Measurements from ENCODE around the gene CCDC157. TPM values are rescaled to one million over a fixed set of nuclear protein-coding genes. Genes with fewer than 3 reads are reported as not detected.
"Not testable (repeated sequence)": the region's sequence is repeated elsewhere in the genome, so short reads cannot be mapped to it uniquely, and the experiment has no call there.

CCDC157 gene
- total RNA-seq, 2 experiments from 2014 or later: 2.1 to 2.9 TPM

GRCh38 chr22:30338341-30338740 lies 18.5 kb upstream of the CCDC157 start:
- H3K27me3 Mint-ChIP-seq; H3K9me3 Mint-ChIP-seq; H3K4me3 Mint-ChIP-seq; DNase-seq; CTCF ChIA-PET; intact Hi-C loops (cut with micrococcal nuclease); POLR2A ChIA-PET: not testable (repeated sequence)
- H3K36me3 Mint-ChIP-seq: peaks cover 87% of the 10 kb centered on the region
- peak overlapping the region; percentile 38 for H3K27ac Mint-ChIP-seq
- H3K4me1 Mint-ChIP-seq (ENCODE audit: low read depth): peaks cover 30% of the 10 kb centered on the region

DNA sequence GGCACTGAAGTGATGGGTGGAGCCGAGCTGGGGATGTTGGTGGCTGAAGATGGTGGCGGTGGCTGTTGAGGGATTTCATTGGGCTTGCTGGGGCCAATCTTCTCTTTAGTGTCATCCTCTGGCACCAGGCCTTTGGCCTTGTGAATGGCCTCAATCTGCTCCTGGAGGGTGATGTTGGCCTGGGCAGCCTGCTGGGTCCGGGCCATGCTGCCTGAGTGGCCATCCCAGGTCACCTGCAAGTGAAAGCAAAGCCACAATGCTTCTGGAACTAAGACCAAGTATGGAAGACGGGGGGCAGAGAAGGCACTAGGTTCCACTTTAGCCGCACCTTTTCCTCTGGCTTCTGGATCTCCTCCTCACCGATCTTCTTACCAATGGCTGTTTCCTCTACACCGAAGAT lies 18.0 kb upstream of the CCDC157 start:
- Mint-ChIP-seq H3K4me1 (ENCODE audit: low read depth) (peaks cover 27% of the 10 kb centered on the region), H3K36me3 (peaks cover 89% of the 10 kb centered on the region), H3K27ac (no peak overlapping the region), H3K4me3 (no peak overlapping the region), H3K27me3 (no peaks in the 10 kb centered on the region), H3K9me3 (no peaks in the 10 kb centered on the region)
- ChIA-PET POLR2A (interaction anchor here (0.7 kb wide), 1 partner anchor 10 kb away, joined by 3 read pairs; no protein-coding TSS in a partner anchor), CTCF (no interaction called here)
- intact Hi-C loops (cut with micrococcal nuclease): no loop called here
- no peak for DNase-seq

DNA sequence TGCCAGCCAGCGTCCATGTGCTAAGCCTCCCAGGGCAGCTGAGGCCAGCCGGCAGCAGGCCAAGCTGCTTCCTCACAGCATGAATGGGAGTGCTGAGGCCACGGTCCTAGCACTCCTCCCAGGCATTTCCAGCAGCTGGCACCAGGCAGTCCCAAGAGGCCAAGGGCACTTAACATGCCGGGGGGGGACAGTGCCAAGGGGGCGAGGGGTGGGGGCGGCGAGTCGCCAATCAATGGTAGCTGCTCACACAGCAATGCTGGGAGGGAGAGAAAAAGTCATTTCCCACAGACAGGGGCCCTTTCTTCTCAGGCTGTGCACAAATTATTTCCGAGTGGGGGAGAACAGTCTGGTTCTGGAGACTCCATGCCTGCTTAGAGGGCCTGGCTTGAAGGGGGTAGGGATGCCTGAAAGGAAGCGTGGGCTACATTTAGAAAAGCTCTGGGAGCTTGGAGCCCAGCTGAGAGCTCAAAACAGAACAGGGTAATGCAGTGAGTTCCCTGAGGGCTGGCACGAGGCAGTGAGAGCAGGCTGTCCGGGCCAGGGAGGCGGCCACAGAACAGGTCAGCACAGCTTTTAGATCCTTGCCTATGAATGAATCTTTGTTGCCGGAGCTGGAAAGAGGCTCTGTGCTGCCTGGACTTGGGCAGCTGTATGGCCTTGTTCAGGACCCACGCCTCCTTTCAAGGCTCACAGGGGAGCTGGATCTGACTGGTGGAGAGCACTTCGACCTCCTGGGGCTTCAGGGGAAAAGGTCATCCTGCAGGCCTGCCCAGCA lies 15.7 kb upstream of the CCDC157 start:
- ChIA-PET POLR2A (interaction anchor here (0.7 to 1.1 kb wide), 2 partner anchors 16 to 44 kb away, joined by 3 read pairs; partner anchors contain the start of genes CCDC157 and SF3A1), CTCF (interaction anchor here (0.9 to 1.4 kb wide), 3 partner anchors 13 to 86 kb away, joined by 3 to 4 read pairs (median 3); no protein-coding TSS in a partner anchor)
- intact Hi-C loops (cut with micrococcal nuclease): no loop called here
- DNase-seq: no peak
- Mint-ChIP-seq H3K9me3 (no peaks in the 10 kb centered on the region), H3K4me3 (no peak overlapping the region), H3K36me3 (peaks cover 88% of the 10 kb centered on the region), H3K27me3 (no peaks in the 10 kb centered on the region), H3K27ac (peak overlapping the region; percentile 10), H3K4me1 (ENCODE audit: low read depth) (peaks cover 26% of the 10 kb centered on the region)

- H3K4me1 Mint-ChIP-seq (ENCODE audit: low read depth): peaks cover 58% of the 10 kb centered on the region
- no peaks in the 10 kb centered on the region for H3K27me3 Mint-ChIP-seq
- H3K4me3 Mint-ChIP-seq: peak overlapping the region; percentile 7
- ChIA-PET CTCF (interaction anchor here (1.1 to 2.1 kb wide), 2 partner anchors 43 to 57 kb away, joined by 5 to 10 read pairs; partner anchors contain the start of gene RNF215), POLR2A (interaction anchor here (1.0 to 1.6 kb wide), 6 partner anchors 10 to 247 kb away, joined by 3 to 7 read pairs (median 3); partner anchors contain the start of genes CCDC157, PES1, SF3A1 and TBC1D10A)
- intact Hi-C loops (cut with micrococcal nuclease): loop anchor here (1.0 to 5.0 kb wide), 3 partner anchors 9 to 522 kb away; no protein-coding TSS in a partner anchor
- H3K9me3 Mint-ChIP-seq: no peaks in the 10 kb centered on the region
- peaks cover 73% of the 10 kb centered on the region for H3K36me3 Mint-ChIP-seq
- peak; percentile 86 for DNase-seq
- peak overlapping the region; percentile 80 for H3K27ac Mint-ChIP-seq
Measured at GRCh38 chr22:30344447-30345200, 12.2 kb upstream of the CCDC157 start.

DNA sequence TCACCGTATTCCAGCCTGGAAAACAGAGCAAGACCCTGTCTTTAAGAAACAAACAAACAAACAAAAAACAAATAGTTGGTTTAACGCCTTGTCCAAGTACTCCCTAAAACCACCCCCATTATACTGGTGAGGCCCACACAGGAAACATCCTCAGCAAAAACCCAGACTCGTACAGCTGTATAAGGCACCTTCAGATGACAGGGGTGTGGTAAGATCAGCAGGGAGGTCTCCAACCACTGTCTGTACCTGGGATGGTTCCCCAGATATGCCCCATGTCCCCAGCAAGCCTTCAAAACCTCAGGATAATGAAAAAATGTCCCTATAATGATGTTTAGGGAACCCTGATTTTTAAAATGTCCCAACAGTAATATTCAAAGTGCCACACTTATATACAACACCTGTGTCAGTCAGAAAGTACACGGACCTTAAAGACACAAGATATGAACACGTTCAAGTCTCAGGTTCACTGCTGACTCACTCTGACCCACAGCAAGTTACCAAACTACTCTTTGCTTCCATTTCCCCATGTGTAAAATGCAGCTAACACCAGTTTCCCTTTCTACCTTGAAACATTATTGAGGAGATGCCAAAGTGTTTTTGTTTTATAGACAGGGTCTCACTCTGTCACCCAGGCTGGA lies 9.4 kb upstream of the CCDC157 start:
- Mint-ChIP-seq H3K27ac (peak overlapping the region; percentile 89), H3K4me3 (peak overlapping the region; percentile 43), H3K27me3 (no peaks in the 10 kb centered on the region), H3K9me3 (no peaks in the 10 kb centered on the region), H3K4me1 (ENCODE audit: low read depth) (peaks cover 80% of the 10 kb centered on the region), H3K36me3 (peaks cover 75% of the 10 kb centered on the region)
- DNase-seq: peak; percentile 39
- ChIA-PET CTCF (interaction anchor here (1.1 to 5.7 kb wide), 3 partner anchors 40 to 239 kb away, joined by 3 to 41 read pairs (median 8); partner anchors contain the start of genes CASTOR1 and RNF215), POLR2A (interaction anchor here (0.7 to 2.2 kb wide), 6 partner anchors 8 to 58 kb away, joined by 3 to 8 read pairs (median 4); partner anchors contain the start of genes CASTOR1, CCDC157 and SF3A1)
- intact Hi-C loops (cut with micrococcal nuclease): loop anchor here (1.0 to 5.0 kb wide), 6 partner anchors 9 to 525 kb away; partner anchors contain the start of gene SF3A1

GRCh38 chr22:30348404-30348803 lies 8.4 kb upstream of the CCDC157 start:
- intact Hi-C loops (cut with micrococcal nuclease): loop anchor here (5.0 kb wide), 2 partner anchors 74 to 526 kb away; no protein-coding TSS in a partner anchor
- peak overlapping the region; percentile 44 for H3K4me3 Mint-ChIP-seq
- peaks cover 86% of the 10 kb centered on the region for H3K4me1 Mint-ChIP-seq (ENCODE audit: low read depth)

GRCh38 chr22:30348809-30349208 lies 8.0 kb upstream of the CCDC157 start:
- intact Hi-C loops (cut with micrococcal nuclease): loop anchor here (5.0 kb wide), 2 partner anchors 73 to 527 kb away; no protein-coding TSS in a partner anchor
- POLR2A ChIA-PET: interaction anchor here (1.3 to 2.2 kb wide), 3 partner anchors 10 to 59 kb away, joined by 3 to 8 read pairs (median 5); partner anchors contain the start of gene CASTOR1

More at GRCh38 chr22:30348404-30348803, 8.4 kb upstream of the CCDC157 start:
- peaks cover 72% of the 10 kb centered on the region for H3K36me3 Mint-ChIP-seq
- H3K27ac Mint-ChIP-seq: peak overlapping the region; percentile 89
- no peaks in the 10 kb centered on the region for H3K9me3 Mint-ChIP-seq
- DNase-seq: peak; percentile 31
- ChIA-PET CTCF (interaction anchor here (0.8 to 5.7 kb wide), 4 partner anchors 39 to 240 kb away, joined by 3 to 41 read pairs (median 3); partner anchors contain the start of genes CASTOR1 and RNF215), POLR2A (interaction anchor here (1.3 to 2.2 kb wide), 3 partner anchors 9 to 59 kb away, joined by 3 to 8 read pairs (median 5); partner anchors contain the start of gene CASTOR1)
- H3K27me3 Mint-ChIP-seq: no peaks in the 10 kb centered on the region

GRCh38 chr22:30351226-30351625 lies 5.6 kb upstream of the CCDC157 start:
- POLR2A ChIA-PET: no interaction called here
- no peak for DNase-seq
- CTCF ChIA-PET: interaction anchor here (5.7 kb wide), 1 partner anchor 63 kb away, joined by 41 read pairs; the partner anchor contains the start of gene CASTOR1
- Mint-ChIP-seq H3K27ac (peak overlapping the region; percentile 53), H3K4me1 (ENCODE audit: low read depth) (peaks cover 85% of the 10 kb centered on the region), H3K27me3 (no peaks in the 10 kb centered on the region), H3K36me3 (peaks cover 57% of the 10 kb centered on the region), H3K9me3 (no peaks in the 10 kb centered on the region), H3K4me3 (no peak overlapping the region)
- intact Hi-C loops (cut with micrococcal nuclease): no loop called here

More at GRCh38 chr22:30348809-30349208, 8.0 kb upstream of the CCDC157 start:
- Mint-ChIP-seq H3K4me1 (ENCODE audit: low read depth) (peaks cover 89% of the 10 kb centered on the region), H3K27ac (peak overlapping the region; percentile 89), H3K36me3 (peaks cover 70% of the 10 kb centered on the region), H3K9me3 (no peaks in the 10 kb centered on the region), H3K27me3 (no peaks in the 10 kb centered on the region), H3K4me3 (peak overlapping the region; percentile 44)
- DNase-seq: no peak
- CTCF ChIA-PET: interaction anchor here (0.8 to 5.7 kb wide), 3 partner anchors 39 to 75 kb away, joined by 3 to 41 read pairs (median 3); partner anchors contain the start of genes CASTOR1 and RNF215

GRCh38 chr22:30354644-30355043 lies 2.2 kb upstream of the CCDC157 start:
- intact Hi-C loops (cut with micrococcal nuclease): no loop called here
- H3K27ac Mint-ChIP-seq: peak overlapping the region; percentile 66
- H3K27me3 Mint-ChIP-seq: no peaks in the 10 kb centered on the region
- no peak for DNase-seq
- CTCF ChIA-PET: interaction anchor here (0.7 to 3.4 kb wide), 4 partner anchors 11 to 75 kb away, joined by 4 to 18 read pairs (median 5); partner anchors contain the start of gene RNF215
- POLR2A ChIA-PET: interaction anchor here (0.9 kb wide), 1 partner anchor 51 kb away, joined by 3 read pairs; no protein-coding TSS in a partner anchor
- peaks cover 40% of the 10 kb centered on the region for H3K36me3 Mint-ChIP-seq
- peaks cover 64% of the 10 kb centered on the region for H3K4me1 Mint-ChIP-seq (ENCODE audit: low read depth)
- H3K4me3 Mint-ChIP-seq: peak overlapping the region; percentile 33
- H3K9me3 Mint-ChIP-seq: no peaks in the 10 kb centered on the region

GRCh38 chr22:30357236-30357570 lies 396 bp downstream of the CCDC157 start:
- H3K4me1 Mint-ChIP-seq (ENCODE audit: low read depth): peaks cover 42% of the 10 kb centered on the region
- ChIA-PET CTCF (interaction anchor here (0.6 to 1.8 kb wide), 5 partner anchors 30 to 69 kb away, joined by 3 to 21 read pairs (median 4); partner anchors contain the start of genes RNF215 and TBC1D10A), POLR2A (interaction anchor here (0.6 to 1.8 kb wide), 13 partner anchors 10 to 90 kb away, joined by 3 to 11 read pairs (median 4); partner anchors contain the start of genes CASTOR1, OSM and TBC1D10A)
- no peaks in the 10 kb centered on the region for H3K9me3 Mint-ChIP-seq
- H3K36me3 Mint-ChIP-seq: peaks cover 20% of the 10 kb centered on the region
- peak overlapping the region; percentile 93 for H3K4me3 Mint-ChIP-seq
- no peak for DNase-seq
- H3K27ac Mint-ChIP-seq: peak overlapping the region; percentile 53
- no peaks in the 10 kb centered on the region for H3K27me3 Mint-ChIP-seq
- intact Hi-C loops (cut with micrococcal nuclease): loop anchor here (2.0 kb wide), 2 partner anchors 30 to 68 kb away; partner anchors contain the start of genes CASTOR1 and TBC1D10A

All from activated CD4-positive, alpha-beta memory T cell treated with anti-CD3 and anti-CD28 coated beads for 36 hours (primary cell).